ENCODE results near the gene CNTNAP5.

Gene CNTNAP5

DNA sequence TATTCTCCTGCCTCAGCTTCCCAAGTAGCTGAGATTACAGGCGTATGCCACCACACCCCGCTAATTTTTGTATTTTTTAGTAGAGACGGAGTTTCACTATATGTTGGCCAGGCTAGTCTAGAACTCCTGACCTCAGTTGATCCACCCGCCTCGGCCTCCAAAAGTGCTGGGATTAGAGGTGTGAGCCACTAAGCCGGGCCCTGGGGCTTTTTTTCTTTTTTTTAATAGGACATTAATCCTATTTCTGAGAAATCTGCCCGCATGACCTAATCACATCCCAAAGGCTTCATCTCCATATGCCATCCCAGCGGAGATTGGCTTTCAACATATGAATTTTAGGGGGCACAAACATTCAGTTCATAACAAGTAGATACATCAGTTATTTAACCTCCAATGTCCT, 128.6 kb downstream of the CNTNAP5 start:
- DNase-seq (ENCODE audit: low read depth, low spot score): no peak

DNA sequence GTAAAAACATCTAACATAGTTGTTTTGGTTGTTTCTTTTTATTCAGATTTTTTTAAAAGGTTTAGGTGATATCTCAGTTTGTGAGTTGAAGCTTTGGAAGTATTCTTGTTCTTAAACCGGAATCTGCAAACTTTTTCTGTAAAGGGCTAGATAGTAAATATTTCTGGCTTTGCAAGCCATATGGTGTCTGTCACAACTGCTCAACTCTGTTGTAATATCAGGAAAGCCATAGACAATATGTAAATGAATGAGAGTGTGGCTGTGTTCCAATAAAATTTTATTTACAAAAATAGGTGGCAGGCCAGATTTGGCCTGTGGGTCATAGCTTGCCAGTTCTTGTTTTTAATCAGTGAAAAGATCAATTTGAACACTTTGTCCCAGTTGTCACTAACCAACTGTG, 134.1 kb downstream of the CNTNAP5 start:
- DNase-seq (ENCODE audit: low read depth, low spot score): no peak

DNA sequence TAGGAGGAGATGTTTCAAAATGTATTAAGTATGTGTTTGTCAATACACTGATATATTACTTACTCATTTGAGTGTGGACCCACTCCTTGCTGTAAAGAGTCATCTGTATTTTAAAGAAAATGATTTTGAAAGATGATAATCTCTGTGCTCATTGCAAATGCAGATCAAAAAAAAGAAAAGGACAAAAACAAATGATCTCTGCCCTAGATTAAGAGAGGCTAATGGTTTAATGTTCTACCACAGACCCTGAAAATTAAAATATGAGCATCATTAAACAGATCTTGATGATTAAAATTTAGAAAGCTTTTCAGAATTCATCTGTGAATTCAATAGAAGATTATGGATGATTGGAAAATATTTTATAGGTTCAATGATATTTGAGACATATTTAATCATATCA, 136.5 kb downstream of the CNTNAP5 start:
- DNase-seq (ENCODE audit: low read depth, low spot score): no peak

DNA sequence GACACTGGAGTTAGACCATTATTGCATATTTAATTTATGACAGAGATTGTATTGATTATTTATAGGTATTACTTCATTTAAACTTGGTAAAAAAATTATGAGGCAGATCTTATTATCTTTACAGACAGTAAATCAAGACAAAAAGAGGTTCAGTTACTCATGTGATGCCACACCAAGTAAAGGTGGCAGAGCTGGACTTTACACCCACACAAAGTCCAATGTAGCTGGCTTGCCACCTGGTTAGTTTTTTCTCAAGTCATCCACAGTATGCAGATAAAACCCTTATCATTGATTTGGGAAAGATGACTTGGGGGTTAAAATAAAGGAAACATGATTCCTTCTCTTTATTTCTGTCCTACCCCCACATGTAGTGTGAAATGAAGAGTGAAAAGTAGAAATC, 137.2 kb downstream of the CNTNAP5 start:
- DNase-seq (ENCODE audit: low read depth, low spot score): no peak

DNA sequence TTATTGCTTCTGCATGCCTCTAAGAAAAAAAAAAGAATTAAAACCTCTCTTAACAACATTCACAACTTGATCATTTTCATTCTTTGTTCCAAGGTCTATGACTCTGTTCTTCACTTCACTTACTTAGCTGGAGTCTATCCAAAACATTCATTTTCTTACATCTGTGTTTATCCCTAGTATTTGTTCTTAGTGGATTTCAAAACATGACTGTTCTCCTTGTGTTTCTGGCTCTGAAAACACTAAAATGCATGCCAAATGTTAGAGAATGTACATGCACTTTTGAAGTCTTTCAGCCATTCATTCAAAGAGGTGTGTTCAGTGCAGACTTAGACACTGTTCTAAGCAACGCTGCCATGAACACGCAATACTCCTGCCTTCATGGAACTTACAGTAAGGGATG, 138.8 kb downstream of the CNTNAP5 start:
- no peak for DNase-seq (ENCODE audit: low read depth, low spot score)

DNA sequence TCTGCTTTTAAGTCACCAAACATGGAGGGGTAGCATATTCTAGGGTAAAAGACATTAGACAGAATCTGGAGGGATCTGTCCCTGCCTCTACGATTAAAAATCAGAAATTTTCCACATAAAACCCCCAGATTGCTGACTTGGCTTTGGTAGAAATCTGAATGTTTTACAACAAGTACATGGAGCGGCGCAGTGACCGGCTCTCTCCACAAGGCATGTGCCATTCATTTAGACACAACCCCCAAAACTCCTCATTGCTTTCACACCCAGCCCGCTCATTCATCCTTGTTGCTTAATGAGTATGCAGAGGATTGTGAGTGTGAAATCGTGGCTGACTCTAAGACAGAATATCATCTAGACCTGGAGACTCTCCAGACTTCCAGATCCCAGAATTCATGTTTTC, 140.6 kb downstream of the CNTNAP5 start:
- DNase-seq (ENCODE audit: low read depth, low spot score): no peak

DNA sequence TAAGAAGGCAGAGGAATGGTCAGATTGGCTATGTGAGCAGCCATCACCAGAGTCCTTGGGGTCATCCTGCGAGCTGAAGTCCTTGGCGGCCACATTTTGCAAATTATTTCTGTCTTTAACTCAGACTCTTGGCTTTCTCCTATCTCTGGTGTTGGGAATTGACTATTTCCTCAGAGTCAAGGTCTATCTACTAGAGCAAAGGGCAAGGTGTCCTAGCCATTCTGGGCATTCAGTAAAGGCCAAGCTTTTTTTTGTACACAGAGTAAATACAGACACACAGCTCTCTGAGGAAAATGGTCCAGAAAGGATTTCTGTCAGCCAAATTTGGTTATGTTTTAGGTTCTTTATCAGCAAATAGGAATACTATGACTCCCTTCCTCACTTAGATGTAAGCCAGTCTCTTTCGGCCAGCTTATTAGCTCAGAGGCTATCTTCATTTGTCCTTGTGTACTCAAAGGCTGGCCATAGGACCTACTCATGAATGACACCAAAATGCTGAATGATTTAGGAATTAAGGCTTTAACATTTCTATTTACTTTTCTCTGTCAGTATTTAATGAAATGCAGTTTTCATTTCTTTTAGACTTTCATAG, 146.5 kb downstream of the CNTNAP5 start:
- no peak for DNase-seq (ENCODE audit: low read depth, low spot score)

DNA sequence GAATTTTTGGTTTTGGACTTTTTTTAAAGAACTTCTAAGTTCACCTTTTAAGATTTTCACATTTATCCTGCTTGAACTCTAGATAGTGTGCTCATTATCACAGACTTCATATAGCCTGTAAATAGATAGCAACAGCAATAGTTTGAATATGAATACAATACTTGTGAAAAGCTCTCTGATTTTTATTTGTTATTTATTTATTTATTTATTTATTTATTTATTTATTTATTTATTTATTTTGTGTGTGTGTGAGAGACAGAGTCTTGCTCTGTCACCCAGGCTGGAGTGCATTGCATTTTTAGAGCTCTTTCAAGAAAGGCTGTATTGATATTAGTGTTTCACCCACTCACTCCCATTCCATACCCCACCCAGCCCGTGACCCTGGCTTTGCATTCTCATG, 153.6 kb downstream of the CNTNAP5 start:
- DNase-seq (ENCODE audit: low read depth, low spot score): no peak

DNA sequence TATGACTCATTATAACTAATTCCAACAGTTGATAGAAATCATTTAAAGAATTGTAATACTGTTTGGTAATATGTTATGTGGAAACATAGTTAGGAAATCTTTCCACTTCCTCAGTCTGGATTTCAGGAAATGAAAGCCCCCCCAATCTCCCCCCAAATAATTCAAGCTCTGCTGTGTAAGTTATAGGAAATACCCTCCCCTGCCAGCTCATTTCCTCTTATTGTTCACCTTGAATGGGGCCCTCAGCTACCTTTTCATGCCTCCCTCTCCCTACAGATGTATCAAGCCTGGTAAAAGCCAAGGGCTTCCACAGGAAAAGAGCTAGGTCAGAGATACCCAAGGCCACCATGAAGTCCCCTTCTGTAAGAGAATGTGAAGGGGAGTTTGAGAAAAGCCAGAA, 155.5 kb downstream of the CNTNAP5 start:
- DNase-seq (ENCODE audit: low read depth, low spot score): no peak

DNA sequence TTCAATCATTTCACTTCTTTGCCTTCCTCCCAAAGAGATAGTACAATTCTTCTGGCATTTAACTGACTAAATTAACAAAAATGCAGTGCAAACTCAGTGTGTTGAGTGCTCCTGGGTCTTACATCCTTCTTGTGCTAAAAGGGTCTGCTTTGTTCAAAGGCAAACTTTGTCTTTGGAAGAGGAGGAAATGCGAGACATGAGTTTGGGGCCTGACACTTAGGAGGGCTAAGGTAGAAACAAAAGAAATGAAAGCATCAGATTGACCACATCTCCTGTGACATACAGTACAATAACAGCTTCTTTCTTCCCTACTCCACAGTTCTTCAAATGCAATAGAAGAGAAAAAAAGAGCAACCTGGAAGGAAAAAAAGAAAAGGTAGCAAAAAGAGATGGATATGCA, 161.7 kb downstream of the CNTNAP5 start:
- no peak for DNase-seq (ENCODE audit: low read depth, low spot score)

DNA sequence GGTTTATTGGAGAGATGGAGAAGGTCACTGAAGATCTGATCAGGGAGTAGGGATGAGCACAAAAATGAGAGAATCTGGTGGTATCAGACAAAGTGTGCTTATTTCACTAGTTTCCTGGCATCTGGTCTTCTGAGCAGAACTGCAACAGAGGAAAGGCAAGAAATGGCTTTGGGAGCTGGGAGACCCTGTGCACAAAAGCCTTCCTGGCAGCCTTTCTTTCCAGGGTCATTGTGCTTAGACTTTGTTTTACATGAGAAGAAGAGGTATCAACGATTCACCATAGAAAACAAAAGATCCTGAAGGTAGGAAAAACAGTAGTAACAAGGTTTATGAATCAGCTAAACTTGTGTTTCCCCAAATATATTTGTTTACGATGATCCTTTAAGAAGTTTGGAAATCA, 162.9 kb downstream of the CNTNAP5 start:
- no peak for DNase-seq (ENCODE audit: low read depth, low spot score)

DNA sequence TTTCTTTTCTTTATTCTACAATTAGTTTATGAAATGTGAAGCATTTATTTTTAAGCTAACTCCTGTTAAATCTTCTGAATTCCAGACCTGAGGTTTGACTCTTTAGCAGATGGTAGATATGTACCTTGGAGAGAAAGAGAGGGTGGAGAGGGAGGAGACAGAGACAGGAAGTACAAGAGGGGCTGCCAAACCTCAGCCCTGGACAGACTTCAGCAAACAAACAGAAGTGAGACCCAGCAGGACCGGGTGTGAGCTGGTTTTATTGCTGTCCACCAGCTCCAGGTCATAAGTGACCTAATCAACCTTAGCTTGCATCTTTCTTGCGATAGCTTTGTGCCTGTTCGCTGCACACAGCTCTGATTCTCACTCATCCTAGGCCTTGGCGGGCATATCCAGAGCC, 168.6 kb downstream of the CNTNAP5 start:
- DNase-seq (ENCODE audit: low read depth, low spot score): no peak

DNA sequence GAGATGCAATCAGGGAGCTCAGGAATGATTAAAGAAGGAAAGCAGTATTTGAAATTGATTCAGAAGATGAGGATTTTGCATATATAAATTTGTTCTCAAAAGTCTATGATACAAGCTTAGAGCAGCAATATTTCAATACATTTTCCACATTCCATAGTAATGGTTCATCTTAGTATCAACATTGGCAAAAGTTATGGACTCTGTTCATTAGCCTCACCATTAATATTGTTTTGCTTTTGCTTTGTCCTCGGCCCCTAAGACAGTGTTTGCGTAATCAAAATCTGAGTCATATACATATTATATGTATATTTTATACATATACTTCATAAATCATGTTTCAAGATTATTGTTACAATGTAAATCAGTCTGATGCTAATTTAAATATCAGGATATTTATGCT, 176.6 kb downstream of the CNTNAP5 start:
- no peak for DNase-seq (ENCODE audit: low read depth, low spot score)

DNA sequence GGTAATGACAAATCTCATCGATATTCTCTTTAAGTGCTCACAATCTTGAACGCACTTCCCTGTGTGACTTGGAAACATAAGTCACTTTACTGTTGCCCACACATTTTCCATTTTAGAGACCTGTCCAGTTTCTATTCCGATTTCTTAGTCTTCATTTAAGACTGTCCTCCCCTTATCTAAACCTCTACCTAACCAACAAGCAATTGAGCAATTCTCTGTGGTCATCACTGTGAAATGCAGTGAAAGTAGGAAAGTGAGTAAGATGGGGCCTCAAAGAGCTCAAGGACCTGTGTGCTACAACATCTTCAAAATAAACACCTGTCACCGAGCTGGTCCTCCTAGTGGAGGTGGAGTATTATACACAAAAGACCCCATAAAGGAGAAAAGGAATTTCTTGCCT, 184.4 kb downstream of the CNTNAP5 start:
- no peak for DNase-seq (ENCODE audit: low read depth, low spot score)

DNA sequence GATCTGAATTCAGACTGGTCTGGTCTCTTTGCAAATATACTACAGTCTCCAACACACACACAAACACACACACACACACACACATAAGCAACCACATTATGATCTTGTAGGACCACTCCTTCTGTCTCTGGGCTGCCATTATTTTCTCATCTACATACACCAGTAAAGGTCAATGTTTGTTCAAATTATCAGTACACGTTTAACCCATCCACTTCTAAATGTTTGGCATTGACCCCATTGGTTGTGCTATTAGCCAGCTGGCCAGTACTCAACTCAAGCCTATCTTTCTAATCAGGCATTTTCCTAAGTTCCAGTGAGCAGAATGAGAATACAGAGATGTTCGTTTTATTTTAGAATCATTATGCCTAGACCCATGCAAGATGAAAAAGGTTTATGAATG, 186.4 kb downstream of the CNTNAP5 start:
- DNase-seq (ENCODE audit: low read depth, low spot score): no peak

DNA sequence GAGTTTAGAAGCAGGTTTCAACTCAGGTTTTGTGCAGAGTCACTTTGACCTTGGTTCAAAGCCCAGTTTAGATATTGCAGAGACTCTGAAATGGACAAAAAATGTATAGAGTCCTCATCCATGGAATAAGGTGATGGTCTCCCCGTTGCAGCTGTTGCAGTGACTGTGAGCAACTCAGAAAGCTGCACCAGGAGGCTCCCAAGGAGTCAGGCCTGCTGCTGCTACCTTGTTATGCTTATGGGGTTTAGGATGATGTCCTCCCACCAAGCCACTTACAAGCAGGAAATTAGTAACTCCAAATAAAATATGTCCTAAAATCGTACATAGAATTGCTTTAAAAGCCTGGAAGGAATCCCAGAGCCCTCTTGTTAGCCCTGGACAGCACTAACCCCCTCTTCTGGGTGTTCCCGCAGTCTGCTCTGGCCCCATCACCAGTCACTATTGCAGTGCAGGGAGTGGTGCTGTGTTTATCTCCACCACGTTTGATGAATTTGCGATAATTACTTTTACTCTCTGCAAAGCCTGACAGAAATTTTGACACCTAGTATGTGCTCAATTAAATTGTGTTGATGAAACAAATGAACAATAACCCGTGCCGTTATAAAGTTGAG, 189.0 kb downstream of the CNTNAP5 start:
- DNase-seq (ENCODE audit: low read depth, low spot score): no peak

DNA sequence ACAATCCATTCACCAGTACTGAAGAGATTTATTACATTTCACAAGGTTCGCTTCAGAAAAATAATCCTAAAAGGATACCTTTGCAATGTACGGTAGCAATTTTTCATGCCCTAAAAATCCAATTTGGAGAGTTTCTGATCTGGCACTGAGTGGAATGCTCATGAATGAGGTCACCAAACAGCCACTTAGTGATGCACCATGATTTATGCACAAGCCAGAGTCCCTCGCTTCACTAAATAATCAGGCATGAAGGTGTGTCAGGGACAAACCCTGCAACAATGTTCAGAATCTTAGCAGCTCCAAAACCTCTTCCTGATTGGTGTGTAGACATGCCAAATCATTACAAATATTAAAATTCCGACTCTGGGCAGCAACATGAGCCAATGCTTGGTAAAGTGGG, 221.1 kb downstream of the CNTNAP5 start:
- no peak for DNase-seq (ENCODE audit: low read depth, low spot score)

DNA sequence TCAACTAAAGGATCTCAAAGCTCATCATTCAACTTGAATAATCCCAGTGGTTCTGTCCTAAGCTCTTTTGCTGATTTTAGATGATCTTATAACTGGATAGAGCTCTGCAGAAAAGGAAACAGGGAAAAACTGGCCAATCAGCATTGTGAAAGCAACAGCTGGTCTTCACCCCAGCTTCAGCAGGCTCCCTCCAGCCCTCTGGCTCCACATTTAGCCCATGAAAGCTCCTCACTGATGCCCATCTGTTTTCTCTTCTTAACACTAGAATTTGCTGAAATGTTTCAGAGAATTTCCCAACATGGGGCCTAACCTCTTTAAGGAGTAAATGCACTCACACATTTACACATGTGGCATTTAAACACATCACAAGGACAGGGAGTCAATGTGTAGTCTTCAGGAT, 223.3 kb downstream of the CNTNAP5 start:
- DNase-seq (ENCODE audit: low read depth, low spot score): no peak

DNA sequence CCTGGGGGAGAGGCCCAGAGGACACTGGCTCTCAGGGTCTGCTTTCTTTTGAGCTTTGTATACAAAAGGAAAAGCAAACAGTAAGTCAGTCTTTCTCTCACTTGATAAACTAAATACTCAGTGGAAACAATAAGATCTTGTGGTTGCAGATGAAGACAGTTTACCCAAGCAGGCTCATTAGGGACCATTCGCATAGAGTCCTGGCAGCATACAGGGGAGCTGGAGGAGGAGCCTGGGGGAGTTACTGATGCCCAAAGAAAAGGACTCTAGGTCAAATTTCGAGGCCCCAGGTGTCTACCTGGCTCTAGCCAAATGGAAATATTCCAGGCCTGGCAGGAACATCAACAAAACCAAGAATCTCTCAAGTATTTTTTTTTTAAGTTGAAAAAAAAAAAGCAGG, 225.3 kb downstream of the CNTNAP5 start:
- DNase-seq (ENCODE audit: low read depth, low spot score): no peak

DNA sequence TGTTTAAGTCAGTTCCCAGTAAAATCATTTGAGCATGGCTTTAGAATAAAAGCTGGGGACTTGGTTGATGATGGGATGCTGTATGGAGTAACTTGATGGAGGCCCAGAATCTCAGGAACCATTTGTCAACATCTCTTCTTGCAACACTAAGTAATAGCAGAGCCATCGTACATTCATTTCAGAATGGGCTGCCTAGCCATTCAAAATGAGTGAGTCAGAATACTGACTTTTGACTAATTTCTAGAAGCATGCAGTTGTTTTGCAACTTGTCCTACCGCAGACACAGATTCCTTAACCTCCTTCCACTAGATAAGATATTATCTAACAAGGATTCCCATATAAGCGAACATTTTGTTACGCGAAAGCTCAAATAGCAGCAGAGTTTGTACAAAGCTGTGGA, 229.5 kb downstream of the CNTNAP5 start:
- DNase-seq (ENCODE audit: low read depth, low spot score): no peak

DNA sequence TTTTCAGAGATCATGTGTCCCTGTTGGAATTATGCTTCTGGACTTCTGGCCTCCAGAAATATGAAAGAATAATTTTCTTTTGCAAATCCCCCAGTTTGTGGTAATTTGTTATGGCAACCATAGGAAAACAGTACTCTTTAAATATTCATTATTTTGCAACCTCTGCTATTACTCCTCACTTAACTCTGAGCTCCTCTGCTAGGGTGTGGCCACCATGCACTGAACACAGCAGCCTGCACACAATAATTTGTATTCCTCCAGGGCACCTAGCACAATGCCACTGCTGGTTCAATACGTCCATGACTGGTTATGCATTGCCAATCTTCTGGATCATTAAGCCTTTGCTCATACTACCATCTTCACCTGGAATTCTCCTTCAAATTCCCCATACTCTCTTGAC, 232.0 kb downstream of the CNTNAP5 start:
- no peak for DNase-seq (ENCODE audit: low read depth, low spot score)

DNA sequence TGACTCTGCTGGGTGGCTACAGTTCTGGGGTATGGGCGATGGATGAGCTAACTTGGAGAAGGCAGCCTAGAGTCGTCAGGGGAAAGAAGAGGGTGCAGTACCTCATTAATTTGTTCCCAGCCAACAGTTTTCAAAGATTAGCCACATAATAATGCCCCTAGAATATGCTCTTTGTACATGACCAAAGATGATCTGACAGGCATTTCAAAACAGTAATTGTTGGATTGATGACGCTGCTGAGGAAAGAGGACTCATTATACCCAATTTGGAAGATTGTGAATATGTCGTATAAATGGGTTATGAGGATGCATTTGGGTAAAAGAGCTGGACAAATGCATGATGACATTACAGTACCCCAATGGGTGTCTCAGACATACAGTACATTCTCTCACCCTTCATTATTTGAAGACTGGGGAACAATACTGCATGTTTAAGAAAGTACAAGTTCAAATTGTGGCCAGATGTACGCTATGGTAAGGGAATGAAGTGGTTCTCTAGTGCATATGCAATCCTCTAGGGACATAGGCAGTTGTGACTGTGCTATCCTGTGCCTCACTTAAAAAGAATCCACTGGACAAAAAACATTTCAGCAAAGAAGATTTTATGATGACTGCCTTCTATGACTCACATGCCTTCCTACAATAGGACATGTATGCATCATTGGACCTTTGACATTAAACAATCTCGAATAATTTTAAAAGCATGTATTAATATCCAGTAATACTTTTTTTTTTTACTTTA, 233.2 kb downstream of the CNTNAP5 start:
- DNase-seq (ENCODE audit: low read depth, low spot score): no peak

DNA sequence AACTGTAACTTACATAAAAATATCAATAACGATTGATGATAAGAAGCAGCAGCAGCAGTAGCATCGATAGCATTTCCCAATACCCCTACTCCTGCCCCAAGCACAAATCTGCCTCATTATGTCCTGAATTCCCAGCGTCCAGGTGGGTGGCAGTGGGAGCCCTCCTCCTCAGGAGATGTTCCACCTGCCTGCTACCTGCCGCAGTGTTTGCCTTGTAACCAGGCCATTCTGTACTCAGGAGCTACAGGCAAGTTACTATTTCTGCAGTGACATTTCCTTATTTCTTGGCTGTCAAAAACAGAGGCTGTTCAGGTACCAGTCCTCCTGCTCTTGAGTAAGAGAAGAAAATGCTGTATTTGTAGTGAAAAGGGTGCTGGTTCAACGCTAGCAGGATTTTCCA, 236.4 kb downstream of the CNTNAP5 start:
- DNase-seq (ENCODE audit: low read depth, low spot score): no peak

All from brain pericyte (primary cell).